NT2/D1 (cell line): ENCODE data around the gene DYNLT5.
"Not testable (repeated sequence)": the region's sequence is repeated elsewhere in the genome, so short reads cannot be mapped to it uniquely, and the experiment has no call there.

Experiments used
- SUZ12 ChIP-seq: IDR thresholded peaks from 2 replicates; pipeline ENCODE4 v1.6.1; 2011; ENCODE audit not compliant: insufficient read length, insufficient read depth; ENCODE audit errors: extremely low read depth
- YY1 ChIP-seq: IDR thresholded peaks from 2 replicates; pipeline ENCODE4 v1.6.1; 2011; ENCODE audit not compliant: insufficient read length, insufficient read depth
- ZNF274 ChIP-seq: IDR thresholded peaks from 2 replicates; pipeline ENCODE4 v1.6.1; 2011; ENCODE audit warnings: mild to moderate bottlenecking, low read depth, low read length

DNA sequence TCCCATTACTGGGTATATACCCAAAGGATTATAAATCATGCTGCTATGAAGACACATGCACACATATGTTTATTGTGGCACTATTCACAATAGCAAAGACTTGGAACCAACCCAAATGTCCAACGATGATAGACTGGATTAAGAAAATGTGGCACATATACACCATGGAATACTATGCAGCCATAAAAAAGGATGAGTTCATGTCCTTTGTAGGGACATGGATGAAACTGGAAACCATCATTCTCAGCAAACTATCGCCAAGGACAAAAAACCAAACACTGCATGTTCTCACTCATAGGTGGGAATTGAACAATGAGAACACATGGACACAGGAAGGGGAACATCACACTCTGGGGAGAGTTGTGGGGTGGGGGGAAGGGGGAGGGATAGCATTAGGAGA, 33.5 kb downstream of the DYNLT5 start:
- not testable (repeated sequence) for TF ChIP-seq YY1, ZNF274, SUZ12
